RWPE2 (cell line): ENCODE measurements around the gene LTBP3.

Source experiments
- ATAC-seq: fragments of 200-7000 bp; cut with Tn5 transposase; 3 replicates; pipeline ENCODE4 v1.9.1; 2021; ENCODE audit warnings: low read depth
- DNase-seq: peaks from one replicate; pipeline ENCODE4 v3.0.0-alpha.2; 2020; ENCODE audit warnings: low spot score
- H3K27ac ChIP-seq: fragments of 450-650 bp; 2 replicates; pipeline ENCODE4 v1.5.1; 2017; ENCODE audit warnings: mild to moderate bottlenecking; ENCODE audit not compliant: poor library complexity, severe bottlenecking
- H3K27me3 ChIP-seq: fragments of 250-450 bp; sonication (Bioruptor Pico); 2 replicates; pipeline ENCODE4 v1.5.1; 2021; ENCODE audit warnings: mild to moderate bottlenecking, moderate library complexity; ENCODE audit not compliant: insufficient read depth, poor library complexity, severe bottlenecking
- H3K36me3 ChIP-seq: fragments of 250-450 bp; sonication (Bioruptor Pico); 2 replicates; pipeline ENCODE4 v1.5.1; 2020; ENCODE audit warnings: low read depth, mild to moderate bottlenecking, moderate library complexity
- H3K4me1 ChIP-seq: fragments of 250-450 bp; sonication (Bioruptor Pico); 2 replicates; pipeline ENCODE4 v1.5.1; 2021; ENCODE audit warnings: mild to moderate bottlenecking, moderate library complexity; ENCODE audit not compliant: insufficient read depth, poor library complexity, severe bottlenecking
- H3K4me3 ChIP-seq: fragments of 250-450 bp; sonication (Bioruptor Pico); 2 replicates; pipeline ENCODE4 v1.5.1; 2021; ENCODE audit warnings: mild to moderate bottlenecking, moderate library complexity; ENCODE audit not compliant: severe bottlenecking
- H3K9me3 ChIP-seq: fragments of 250-450 bp; sonication (Bioruptor Pico); 2 replicates; pipeline ENCODE4 v1.5.1; 2021; ENCODE audit warnings: mild to moderate bottlenecking, moderate library complexity; ENCODE audit not compliant: severe bottlenecking
- CTCF ChIP-seq: fragments of 450-650 bp; IDR thresholded peaks from one replicate; pipeline ENCODE4 v1.5.1; 2017; ENCODE audit warnings: mild to moderate bottlenecking, moderate library complexity; ENCODE audit not compliant: poor library complexity, severe bottlenecking

The LTBP3 gene

GRCh38 chr11:65537620-65538231 is 20.4 kb downstream of the LTBP3 start:
- no peaks in the 10 kb centered on the region for H3K27me3 ChIP-seq
- no peak for TF ChIP-seq CTCF
- H3K36me3 ChIP-seq, result peaks cover 21% of the 10 kb centered on the region
- H3K9me3 ChIP-seq, result no peaks in the 10 kb centered on the region
- ATAC-seq, result no peak
- no peak overlapping the region for H3K4me3 ChIP-seq
- no peak for DNase-seq
- H3K4me1 ChIP-seq, result peaks cover 11% of the 10 kb centered on the region
- H3K27ac ChIP-seq, result no peak overlapping the region

GRCh38 chr11:65537296-65537597 is 20.9 kb downstream of the LTBP3 start:
- no peaks in the 10 kb centered on the region for H3K9me3 ChIP-seq
- H3K27ac ChIP-seq, result no peak overlapping the region
- peaks cover 21% of the 10 kb centered on the region for H3K36me3 ChIP-seq
- no peaks in the 10 kb centered on the region for H3K27me3 ChIP-seq
- no peak for DNase-seq
- ATAC-seq, result no peak
- H3K4me3 ChIP-seq, result no peak overlapping the region
- peaks cover 11% of the 10 kb centered on the region for H3K4me1 ChIP-seq
- TF ChIP-seq CTCF, result no peak

GRCh38 chr11:65536412-65537295 is 21.5 kb downstream of the LTBP3 start:
- H3K36me3 ChIP-seq, result peaks cover 25% of the 10 kb centered on the region
- ATAC-seq, result no peak
- no peak overlapping the region for H3K4me3 ChIP-seq
- no peaks in the 10 kb centered on the region for H3K27me3 ChIP-seq
- H3K9me3 ChIP-seq, result no peaks in the 10 kb centered on the region
- no peak for DNase-seq
- TF ChIP-seq CTCF, result no peak
- no peak overlapping the region for H3K27ac ChIP-seq
- peaks cover 7% of the 10 kb centered on the region for H3K4me1 ChIP-seq

GRCh38 chr11:65535102-65535501 is 23.1 kb downstream of the LTBP3 start:
- no peak overlapping the region for H3K4me3 ChIP-seq
- TF ChIP-seq CTCF, result no peak
- no peaks in the 10 kb centered on the region for H3K9me3 ChIP-seq
- no peaks in the 10 kb centered on the region for H3K27me3 ChIP-seq
- no peaks in the 10 kb centered on the region for H3K4me1 ChIP-seq
- DNase-seq (no peak), ATAC-seq (no peak)
- no peak overlapping the region for H3K27ac ChIP-seq
- peaks cover 41% of the 10 kb centered on the region for H3K36me3 ChIP-seq
